ENCODE measurements around the gene GLRX2.

DNA sequence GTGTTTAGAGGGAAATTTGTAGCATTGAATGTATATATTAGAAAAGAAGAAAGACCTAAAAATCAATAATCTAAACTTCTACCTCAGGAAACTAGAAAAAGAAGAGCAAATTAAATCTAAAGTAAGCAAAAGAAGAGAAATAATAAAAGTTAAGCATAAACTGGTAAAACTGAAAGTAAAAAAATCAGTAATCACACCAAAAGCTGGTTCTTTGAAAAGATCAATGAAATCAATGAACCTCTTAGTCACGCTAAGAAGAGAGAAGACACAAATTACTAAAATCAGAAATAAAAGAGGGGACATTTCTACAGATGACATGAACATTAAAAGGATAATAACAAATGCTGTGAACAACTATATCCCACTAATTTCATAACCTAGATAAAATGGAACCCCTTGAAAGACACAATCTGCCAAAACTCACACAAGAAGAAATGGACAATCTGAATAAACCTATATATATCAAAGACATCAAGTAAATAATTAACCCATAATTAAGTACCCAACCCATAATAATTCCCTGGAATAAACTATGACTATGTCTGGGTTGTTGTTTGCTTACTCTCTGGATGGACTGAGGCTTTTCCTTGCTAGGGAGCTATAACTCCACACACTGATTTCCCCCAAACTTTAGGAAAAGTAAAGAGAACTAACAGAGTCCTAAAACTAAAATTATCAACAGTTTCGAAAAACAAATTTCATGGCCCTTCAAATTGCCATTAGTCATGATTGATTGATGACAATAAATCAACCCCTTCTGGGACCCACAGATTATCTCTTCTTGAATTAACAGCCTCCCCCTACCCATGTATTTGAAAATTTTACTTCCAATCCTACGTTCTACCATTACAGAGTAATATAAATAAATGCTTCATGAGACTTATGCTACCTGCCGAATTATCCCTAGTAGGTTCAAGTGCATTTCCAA is 13.9 kb upstream of the GLRX2 start:
- TF ChIP-seq, protein P1, sequence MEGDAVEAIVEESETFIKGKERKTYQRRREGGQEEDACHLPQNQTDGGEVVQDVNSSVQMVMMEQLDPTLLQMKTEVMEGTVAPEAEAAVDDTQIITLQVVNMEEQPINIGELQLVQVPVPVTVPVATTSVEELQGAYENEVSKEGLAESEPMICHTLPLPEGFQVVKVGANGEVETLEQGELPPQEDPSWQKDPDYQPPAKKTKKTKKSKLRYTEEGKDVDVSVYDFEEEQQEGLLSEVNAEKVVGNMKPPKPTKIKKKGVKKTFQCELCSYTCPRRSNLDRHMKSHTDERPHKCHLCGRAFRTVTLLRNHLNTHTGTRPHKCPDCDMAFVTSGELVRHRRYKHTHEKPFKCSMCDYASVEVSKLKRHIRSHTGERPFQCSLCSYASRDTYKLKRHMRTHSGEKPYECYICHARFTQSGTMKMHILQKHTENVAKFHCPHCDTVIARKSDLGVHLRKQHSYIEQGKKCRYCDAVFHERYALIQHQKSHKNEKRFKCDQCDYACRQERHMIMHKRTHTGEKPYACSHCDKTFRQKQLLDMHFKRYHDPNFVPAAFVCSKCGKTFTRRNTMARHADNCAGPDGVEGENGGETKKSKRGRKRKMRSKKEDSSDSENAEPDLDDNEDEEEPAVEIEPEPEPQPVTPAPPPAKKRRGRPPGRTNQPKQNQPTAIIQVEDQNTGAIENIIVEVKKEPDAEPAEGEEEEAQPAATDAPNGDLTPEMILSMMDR (IDR thresholded peaks at IDR 0.05): no peak
- no peak for TF ChIP-seq POLR2A (IDR thresholded peaks at IDR 0.05)
